Stimulated activated CD8-positive, alpha-beta memory T cell treated with anti-CD3 and anti-CD28 coated beads, Interleukin-7, amount 100 ng/mL, for 1 hour (primary cell): Measurements from ENCODE around the gene ANKRD13C.
"Not testable (repeated sequence)": the region's sequence is repeated elsewhere in the genome, so short reads cannot be mapped to it uniquely, and the experiment has no call there.

Experiments used
- DNase-seq, 2 donors: peaks; one replicate each; pipeline ENCODE4 v3.0.0-alpha.2; 2020; ENCODE audit warnings: low read depth in 2 of 2

The ANKRD13C gene

DNA sequence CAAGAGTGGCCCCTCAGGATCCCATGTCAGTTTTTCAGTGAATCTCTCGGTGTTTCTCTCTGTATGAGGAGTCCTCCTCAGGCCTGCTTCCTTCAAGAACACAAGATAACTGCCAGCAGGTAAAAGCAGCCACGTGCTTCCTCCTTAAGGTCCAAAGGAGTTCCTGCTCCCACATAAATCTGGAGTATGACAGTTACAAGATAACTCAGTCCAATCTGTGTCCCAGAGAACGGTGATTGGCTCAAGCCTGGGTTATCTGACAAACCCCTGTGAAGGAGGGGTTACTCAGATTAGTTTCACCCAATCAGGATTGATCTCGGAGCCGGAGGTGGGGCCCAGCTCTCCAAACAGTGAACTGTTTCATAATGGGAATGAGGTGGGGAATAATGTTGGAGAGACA is 5.8 kb upstream of the ANKRD13C start:
- no peak for DNase-seq

DNA sequence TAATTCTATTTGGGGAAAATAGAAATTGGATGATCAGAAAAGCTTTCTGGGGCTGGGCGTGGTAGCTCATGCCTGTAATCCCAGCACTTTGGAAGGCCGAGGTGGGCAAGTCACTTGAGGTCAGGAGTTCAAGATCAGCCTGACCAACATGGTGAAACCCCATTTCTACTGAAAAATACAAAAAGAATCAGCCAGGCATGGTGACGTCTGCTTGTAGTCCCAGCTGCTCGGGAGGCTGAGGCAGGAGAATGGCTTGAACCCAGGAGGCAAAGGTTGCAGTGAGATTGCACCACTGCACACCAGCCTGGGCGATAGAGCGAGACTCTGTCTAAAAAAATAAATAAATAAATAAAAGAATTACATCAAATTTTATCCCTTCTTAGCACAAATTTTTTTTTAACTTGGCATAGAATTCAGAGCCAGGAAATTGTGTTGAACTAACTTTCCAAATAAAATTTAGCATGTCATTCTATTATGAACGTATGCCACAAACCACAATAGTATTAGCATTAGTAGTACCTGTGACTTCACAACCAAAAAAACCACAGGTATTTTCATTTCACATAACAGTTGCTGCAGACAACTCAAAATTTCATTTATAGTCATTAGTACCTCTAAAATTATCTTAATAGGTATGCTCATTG is 4.5 kb upstream of the ANKRD13C start:
- no peak for DNase-seq

DNA sequence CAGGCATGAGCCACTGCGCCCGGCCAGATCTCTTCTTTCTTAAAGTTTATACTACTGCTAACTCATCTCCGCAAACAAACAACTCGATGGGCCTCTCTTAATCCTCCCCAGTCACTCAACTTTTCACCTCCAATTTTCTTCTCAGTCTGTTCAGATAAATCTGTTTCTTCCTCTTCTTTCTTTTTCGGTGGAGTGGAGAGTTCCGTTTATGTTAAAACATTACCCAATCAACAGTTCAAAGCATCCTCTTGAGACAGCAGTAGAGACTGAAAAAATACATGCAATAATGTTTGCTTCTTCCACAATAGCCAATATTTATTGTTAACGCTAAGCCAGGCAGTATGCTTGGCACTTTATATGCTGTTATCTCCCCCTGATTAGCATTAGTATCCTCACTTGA is 1.4 kb upstream of the ANKRD13C start:
- DNase-seq: no peak

DNA sequence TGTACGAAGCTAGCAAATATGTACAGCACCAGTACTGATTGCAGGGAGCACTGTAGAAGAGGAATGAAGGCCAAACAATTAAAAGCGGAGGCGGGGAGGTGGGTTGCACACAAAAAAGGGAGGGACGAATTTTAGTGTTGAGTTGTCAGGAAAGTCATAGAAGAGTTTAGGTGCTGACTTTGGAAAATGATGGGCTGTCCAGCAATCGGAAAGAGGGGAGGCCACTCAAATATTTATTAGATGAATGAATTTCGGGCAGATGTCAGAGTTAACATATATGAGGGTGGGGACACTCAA is 537 bp upstream of the ANKRD13C start:
- DNase-seq: no peak

DNA sequence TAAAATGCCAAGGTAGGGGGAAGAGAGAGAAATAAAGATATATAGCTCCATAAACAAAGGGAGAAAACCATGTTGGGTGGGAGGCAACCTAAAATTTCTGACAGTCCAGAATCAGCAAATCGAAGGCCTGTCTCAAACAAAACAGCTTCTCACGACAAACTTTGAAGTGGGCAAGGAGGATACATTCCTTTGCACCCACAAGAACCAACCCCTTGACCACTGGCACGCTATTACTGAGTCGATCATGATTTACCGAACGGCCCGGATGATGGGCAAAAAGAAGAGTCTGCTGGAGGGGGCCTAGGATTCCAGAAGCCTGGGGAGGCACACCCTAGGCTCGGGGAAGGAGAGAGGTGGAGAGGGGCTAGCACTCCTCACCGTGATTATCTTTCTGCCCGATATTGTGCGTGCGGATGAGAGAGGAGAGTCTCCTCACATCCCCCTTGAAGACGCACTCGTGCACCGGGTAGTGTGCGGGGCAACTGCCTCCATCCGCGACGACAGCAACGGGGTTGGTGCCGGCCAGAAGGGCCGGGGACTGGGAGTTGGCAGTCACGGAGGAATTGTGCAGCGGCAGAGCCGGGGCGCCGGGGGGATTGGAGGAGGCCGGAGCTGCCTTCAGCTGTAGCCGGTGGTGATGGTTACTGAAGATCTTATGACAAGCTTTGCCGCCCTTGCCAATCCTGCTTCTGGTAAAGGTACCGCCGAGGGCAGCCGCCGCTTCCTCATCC is 756 bp downstream of the ANKRD13C start:
- DNase-seq: no peak

DNA sequence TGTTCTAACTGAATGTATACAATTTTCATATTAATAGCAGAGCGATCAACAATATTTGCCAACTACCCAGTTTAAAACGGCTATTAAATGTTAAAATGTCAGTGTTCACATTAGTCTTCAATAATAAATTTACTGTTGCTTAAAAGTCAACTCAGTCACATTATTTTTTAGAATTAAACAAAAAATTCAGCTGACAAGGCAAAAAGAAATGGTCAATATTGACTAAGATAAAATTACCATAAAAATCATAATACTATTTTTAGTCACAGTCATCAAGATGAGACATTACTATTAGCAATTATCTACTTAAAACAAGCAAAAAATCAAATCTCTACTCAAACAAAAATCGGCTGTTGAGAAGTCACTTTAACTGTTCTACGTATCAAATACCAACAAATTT is 1.5 kb downstream of the ANKRD13C start:
- DNase-seq: no peak

DNA sequence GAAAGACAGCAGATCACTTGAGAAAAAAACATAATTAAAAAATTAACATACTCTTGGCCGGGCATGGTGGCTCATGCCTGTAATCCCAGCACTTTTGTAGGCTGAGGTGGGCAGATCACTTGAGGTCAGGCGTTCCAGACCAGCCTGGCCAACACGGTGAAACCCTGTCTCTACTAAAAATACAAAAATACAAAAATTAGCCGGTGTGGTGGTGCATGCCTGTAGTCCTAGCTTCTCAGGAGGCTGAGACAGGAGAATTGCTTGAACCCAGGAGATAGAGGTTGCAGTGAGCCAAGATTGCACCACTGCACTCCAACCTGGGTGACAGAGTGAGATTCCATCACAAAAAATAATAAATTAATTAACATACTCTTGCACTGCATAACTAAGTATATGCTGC is 4.7 kb downstream of the ANKRD13C start:
- not testable (repeated sequence) for DNase-seq

DNA sequence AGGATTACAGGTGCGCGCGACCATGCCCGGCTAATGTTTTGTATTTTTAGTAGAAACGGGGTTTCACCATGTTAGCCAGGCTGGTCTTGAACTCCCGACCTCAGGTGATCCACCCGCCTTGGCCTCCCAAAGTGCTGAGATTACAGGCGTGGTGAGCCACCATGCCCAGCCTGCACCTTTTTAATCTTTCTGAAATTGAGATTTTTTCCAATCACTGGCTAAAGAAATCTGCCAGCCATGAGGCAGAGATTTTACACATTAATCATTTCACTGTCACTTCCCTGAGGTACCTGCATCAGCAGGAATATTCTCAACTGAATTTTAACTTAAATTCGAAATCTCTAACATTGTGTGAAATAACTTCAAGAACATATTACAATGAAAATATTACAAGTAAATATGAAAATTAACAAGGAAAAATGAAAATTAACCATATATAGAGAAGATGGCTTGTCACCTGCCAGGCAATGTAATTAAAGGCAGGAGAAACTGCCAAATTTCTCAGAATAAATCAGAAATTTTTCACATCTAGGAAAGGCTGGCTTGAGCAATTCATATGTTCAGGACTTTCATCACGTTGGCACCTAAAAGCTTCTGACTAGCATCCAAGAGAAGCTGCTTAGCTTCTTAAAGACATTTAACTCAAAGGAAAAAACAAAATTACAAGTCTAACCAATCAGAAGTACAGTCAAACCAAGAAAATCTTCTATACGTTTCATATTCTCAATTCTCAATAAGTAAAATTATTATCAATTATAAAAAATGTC is 5.9 kb downstream of the ANKRD13C start:
- DNase-seq: no peak

DNA sequence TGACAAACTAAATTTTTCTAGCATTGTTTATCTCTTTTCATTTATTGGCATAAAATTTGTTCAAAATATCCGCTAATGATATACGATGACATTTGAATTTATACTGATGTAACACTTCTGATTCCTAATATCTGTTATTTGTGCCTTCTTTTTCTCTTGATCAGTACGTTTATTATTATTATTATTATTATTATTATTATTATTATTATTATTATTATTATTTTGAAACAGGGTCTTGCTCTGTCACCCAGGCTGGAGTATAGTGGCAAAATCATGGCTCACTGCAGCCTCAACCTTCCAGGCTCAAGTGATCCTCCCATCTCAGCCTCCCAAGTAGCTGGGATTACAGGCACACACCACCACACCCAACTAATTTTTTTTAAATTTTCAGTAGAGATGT is 14.9 kb downstream of the ANKRD13C start:
- DNase-seq: not testable (repeated sequence)

DNA sequence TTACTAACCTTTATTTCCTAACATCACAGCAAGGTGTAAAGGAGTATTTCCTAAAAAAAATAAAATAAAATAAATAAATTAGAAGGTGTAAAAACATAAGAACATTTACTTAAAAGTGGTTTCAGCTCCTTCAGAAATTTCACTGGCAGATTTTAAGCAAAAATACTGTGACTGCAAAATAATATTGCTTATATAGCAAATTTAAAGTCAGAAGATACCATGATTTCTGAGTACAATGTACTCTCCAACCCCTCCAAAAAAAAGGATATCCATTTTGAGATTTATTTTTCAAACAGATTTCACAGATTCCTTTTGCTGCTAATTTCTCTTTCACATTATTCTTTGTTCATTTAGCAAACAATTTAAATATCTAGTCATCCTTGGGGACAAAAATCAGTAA is 18.5 kb downstream of the ANKRD13C start:
- DNase-seq: no peak

DNA sequence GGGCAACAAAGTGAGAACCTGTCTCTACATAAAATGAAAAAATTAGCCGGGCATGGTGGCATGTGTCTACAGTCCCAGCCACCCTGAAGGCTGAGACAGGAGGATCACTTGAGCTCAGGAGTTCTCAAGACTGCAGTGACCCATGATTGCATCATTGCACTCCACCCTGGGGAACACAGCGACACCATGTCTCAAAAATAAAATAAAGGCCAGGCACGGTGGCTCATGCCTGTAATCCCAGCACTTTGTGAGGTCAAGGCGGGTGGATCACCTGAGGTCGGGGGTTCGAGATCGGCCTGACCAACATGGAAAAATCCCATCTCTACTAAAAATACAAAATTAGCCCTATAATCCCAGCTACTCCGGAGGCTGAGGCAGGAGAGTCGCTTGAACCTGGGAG is 20.1 kb downstream of the ANKRD13C start:
- no peak for DNase-seq

DNA sequence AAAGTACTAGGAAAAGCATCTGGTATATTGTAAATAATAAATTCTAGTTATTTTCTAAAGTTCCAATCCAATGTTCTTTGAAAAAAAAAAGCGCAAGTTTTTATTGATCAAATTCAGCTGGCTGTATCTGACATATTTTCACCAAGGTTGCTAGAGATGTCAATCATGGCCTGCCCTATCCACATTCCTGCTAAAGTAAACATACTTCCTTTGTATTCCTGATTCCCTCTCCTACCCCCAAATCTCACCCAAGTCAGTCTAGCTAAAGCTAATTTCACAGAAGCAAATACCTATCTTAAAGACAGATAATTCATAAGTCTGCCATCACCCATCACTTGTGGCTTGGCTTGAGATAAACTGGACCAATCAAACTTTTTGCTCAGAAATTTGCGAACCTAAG is 21.3 kb downstream of the ANKRD13C start:
- DNase-seq: no peak

DNA sequence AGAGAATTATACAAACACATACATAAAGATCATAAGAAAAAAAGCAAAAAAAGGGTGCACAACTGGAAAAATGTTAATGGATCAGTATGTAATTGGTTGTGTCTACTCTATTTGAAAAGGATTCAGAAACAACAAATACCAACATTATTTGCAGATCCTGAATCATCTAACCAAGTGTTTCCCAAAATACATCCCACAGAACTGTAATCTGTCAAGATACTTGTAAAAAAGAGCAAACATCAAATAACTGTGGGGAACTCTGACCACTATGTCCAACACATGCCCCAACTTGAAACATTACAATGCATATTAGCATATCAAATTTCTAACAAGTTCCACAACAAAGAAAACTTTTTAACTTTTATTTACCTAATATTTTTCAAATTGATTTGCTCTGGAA is 22.6 kb downstream of the ANKRD13C start:
- DNase-seq: no peak

DNA sequence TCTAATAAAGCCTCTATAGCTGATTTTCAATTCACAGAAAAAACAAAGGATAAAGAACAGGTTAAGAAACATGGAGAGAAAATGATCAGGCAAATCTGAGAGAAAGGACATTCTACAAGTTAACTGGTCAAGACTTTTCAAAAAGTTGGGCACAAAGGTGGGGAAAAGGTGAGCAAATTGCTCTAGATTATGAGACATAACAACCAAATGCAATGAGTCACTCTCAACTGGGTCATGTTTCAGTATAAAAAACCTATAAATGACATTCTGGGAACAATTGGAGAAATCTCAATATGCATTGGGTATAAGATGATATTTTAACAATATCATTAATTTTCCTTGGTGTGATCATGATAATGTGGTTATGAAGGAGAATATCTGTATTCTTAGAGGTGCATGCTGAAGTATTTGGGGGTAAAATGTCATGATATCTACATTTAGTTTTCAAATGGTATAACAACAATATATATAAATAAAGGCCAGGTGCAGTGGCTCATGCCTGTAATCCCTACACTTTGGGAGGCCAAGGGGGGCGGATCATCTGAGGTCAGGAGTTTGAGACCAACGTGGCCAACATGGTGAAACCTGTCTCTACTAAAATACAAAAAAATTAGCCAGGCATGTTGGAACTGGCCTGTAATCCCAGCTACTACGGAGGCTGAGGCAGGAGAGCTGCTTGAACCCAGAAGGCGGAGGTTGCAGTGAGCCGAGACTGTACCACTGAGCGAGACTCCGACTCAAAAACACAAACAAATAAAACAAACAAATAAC is 27.0 kb downstream of the ANKRD13C start:
- DNase-seq: no peak

DNA sequence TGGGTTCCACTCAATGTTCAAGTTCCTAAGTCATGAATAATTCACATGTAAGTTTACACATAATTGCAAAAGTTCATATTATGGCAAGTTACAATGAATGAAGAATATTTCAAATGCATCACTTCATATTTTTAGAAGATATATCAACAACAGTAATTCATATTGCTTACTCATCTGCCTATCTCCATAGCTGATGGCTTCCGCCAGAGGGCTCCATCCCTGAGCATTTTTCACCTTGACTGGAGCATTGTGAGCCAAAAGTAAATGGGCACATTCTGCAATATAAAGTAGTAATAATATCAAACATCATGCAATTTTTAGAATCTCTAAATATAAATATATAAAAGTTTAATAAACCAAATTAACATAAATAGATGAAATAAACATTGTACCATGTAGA is 29.8 kb downstream of the ANKRD13C start:
- DNase-seq: no peak

DNA sequence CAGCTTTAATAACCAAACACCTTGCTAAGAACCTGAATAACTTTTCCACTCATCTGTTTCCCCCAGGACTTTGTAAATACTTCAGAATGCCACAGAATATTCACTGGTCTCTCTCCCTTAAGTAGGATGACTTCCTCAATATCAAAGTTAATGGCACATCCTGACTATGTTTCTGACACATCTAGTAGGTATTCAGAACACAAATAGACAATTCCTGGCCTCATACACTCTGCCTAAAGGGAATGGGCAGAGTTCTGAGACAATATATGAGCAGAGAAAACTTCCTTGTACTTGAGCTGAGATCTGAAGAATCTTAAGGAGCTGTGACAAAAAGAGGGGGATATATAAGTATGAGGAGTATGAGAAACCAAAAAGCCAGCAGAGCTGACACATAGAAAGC is 34.8 kb downstream of the ANKRD13C start:
- DNase-seq: no peak

DNA sequence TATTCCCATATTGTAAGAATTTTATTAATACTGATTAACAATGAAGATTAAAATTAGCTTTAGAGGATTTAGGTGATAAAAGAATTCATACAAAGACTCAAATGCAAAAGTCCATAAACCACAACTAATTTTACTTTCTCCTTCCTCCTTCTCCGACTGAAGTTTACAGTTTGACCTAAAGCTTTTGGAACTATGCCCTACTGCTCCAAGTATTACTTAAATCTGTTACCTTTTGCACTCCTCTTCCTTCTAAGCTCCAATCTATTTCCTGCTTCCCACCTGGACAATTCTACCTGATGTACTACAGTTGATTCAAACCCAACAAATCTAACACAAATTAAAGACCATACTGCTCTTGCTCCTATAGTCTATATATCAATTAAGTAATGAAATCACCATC is 36.3 kb downstream of the ANKRD13C start:
- no peak for DNase-seq

DNA sequence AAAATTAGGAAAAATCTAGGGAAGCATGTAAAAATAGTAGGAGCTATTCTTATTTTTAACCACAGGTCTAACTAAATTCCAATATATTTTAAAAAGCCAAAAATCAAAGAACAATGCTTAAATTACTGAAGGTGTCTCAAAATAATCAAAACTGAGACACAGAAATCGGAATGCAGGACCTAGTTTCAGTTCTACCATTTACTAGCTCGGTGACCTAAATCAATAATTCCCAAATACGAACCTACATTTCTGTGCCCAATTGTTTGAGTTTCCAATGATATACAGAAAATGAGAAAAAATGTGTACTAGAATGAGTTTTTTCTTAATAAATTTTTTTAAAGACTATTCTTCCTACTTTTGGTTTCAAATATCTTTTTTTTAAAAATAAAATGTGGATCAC is 37.4 kb downstream of the ANKRD13C start:
- no peak for DNase-seq

DNA sequence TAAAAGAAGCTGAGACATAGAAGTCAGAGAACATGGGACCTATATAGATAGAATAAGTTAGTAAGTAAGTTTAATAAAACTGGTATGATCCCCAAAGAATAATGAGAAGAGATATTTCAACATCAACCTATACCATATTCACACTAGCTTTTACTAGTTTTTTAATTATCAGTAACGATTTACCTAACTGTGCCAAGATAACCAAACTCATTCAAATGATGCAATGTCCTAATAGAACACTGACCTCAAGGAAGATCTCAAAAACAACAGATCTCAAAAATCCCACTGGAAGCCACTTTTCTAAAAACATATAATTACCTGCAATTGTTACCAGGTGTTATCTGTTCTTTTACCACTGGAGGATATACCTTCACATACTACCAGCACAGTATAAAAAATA is 38.7 kb downstream of the ANKRD13C start:
- no peak for DNase-seq

DNA sequence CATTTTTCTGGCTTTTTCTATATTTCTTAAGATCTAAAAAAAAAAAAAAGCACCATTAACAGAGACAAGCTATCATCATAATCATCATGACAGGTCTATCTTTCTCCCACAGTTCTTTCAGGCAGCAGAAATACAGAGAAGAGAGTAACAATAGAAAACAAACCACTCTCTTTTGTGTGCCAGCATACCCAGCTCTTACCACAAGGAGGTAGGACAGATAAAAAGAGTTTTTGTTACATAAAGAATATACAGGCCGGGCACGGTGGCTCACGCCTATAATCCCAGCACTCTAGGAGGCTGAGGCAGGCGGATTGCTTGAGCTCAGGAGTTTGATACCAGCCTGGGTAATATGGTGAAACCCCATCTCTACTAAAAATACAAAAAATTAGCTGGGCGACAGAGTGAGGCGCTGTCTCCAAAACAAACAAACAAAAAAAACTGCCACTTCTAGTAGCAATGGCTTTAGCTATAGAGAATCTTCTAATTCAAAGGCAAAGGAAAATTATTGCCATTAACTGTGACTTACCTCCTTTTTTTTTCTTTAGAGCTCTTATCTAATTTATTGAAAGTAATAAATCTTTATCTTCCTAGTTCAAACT is 39.7 kb downstream of the ANKRD13C start:
- no peak for DNase-seq

DNA sequence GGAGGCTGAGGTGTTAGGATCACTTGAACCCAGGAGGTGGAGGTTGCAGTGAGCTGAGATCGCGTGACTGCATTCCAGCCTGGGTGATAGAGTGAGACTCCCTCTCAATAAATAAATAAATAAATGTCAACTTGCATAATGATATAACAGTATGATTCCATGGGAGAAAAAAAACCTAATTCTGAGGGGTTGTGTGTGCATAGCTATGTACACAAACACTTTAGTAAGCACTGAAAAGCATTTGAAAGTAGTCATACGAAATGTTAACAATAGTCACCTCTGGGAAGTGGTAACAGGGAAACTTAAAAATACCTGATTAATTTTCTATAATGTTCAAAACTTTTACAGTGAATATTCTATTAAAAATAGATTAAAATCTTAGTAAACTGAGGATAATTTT is 43.2 kb downstream of the ANKRD13C start:
- DNase-seq: no peak

DNA sequence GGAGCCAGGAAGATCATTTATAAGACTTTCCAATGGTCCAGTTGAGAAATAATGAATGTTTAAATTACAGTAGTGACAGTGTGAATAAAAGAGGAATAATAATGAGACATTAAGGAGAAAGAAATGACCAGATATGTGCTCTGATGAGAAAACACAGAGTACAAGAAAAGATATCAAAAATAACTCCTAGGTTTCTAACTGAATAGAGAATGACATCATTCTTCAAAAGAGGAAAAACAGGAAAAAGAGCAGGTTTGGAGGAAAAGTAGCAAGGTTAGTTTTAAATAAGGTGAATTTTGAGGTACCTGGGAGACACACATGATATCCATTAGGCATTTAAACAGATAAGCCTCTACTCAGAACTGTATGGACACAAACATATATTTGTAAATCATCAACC is 55.0 kb downstream of the ANKRD13C start:
- no peak for DNase-seq
